KG1 (cell line): ENCODE results near the gene ALK.

ENCODE experiments used
- DNase-seq: peaks from one replicate; lab custom pipeline; 2025; lab: John Stamatoyannopoulos, UW

ALK gene

GRCh38 chr2:29191817-29192216, 729.6 kb downstream of the ALK start:
- DNase-seq = no peak

GRCh38 chr2:29189052-29189451, 732.3 kb downstream of the ALK start:
- no peak for DNase-seq

- no peak for DNase-seq
Measured at GRCh38 chr2:29187926-29188325, 733.5 kb downstream of the ALK start.

- DNase-seq = no peak
Measured at GRCh38 chr2:29186817-29187216, 734.6 kb downstream of the ALK start.

GRCh38 chr2:29184531-29184930, 736.9 kb downstream of the ALK start:
- no peak for DNase-seq

- no peak for DNase-seq
Measured at GRCh38 chr2:29182920-29183319, 738.5 kb downstream of the ALK start.

GRCh38 chr2:29182334-29182733, 739.1 kb downstream of the ALK start:
- DNase-seq = no peak

GRCh38 chr2:29175338-29175737, 746.0 kb downstream of the ALK start:
- no peak for DNase-seq

GRCh38 chr2:29174937-29175336, 746.4 kb downstream of the ALK start:
- no peak for DNase-seq

GRCh38 chr2:29166242-29167039, 754.9 kb downstream of the ALK start:
- DNase-seq = no peak

- DNase-seq = no peak
Measured at GRCh38 chr2:29165362-29166241, 755.8 kb downstream of the ALK start.

GRCh38 chr2:29164091-29164846, 757.1 kb downstream of the ALK start:
- DNase-seq = no peak

GRCh38 chr2:29162204-29162928, 759.0 kb downstream of the ALK start:
- DNase-seq = no peak

GRCh38 chr2:29160184-29160583, 761.2 kb downstream of the ALK start:
- no peak for DNase-seq

- no peak for DNase-seq
Measured at GRCh38 chr2:29159125-29159524, 762.3 kb downstream of the ALK start.

- no peak for DNase-seq
Measured at GRCh38 chr2:29157131-29157530, 764.3 kb downstream of the ALK start.

- DNase-seq = no peak
Measured at GRCh38 chr2:29155578-29155977, 765.8 kb downstream of the ALK start.

GRCh38 chr2:29154610-29155009, 766.8 kb downstream of the ALK start:
- DNase-seq = no peak

- DNase-seq = no peak
Measured at GRCh38 chr2:29147963-29148362, 773.4 kb downstream of the ALK start.

GRCh38 chr2:29146197-29146596, 775.2 kb downstream of the ALK start:
- DNase-seq = no peak

- DNase-seq = no peak
Measured at GRCh38 chr2:29143657-29144056, 777.7 kb downstream of the ALK start.
